ENCODE measurements around the gene WDR18.

Gene WDR18

GRCh38 chr19:988081-988480 lies 3.9 kb downstream of the WDR18 start:
- Histone ChIP-seq H3K27me3 (replicated peaks; ENCODE audit: control insufficient read depth, insufficient read depth, low read length) (no peaks in the 10 kb centered on the region), H3K36me3 (ENCODE audit: control insufficient read depth, insufficient read depth, low read length) (peaks cover 19% of the 10 kb centered on the region), H3K4me3 (replicated peaks; ENCODE audit: low read depth, low read length) (no peak overlapping the region)
- DNase-seq (ENCODE audit: extremely low read depth, insufficient read length): no peak
- no peak for TF ChIP-seq CTCF (IDR thresholded peaks at IDR 0.05; ENCODE audit: insufficient read depth, low read length, poor library complexity, severe bottlenecking)

- TF ChIP-seq CTCF (IDR thresholded peaks at IDR 0.05; ENCODE audit: insufficient read depth, low read length, poor library complexity, severe bottlenecking): no peak
- peaks cover 20% of the 10 kb centered on the region for H3K36me3 ChIP-seq (ENCODE audit: control insufficient read depth, insufficient read depth, low read length)
These were observed 4.4 kb downstream of the WDR18 start for GRCh38 chr19:988510-988909.

GRCh38 chr19:989381-990081 lies 5.4 kb downstream of the WDR18 start:
- DNase-seq (ENCODE audit: extremely low read depth, insufficient read length): no peak
- Histone ChIP-seq H3K36me3 (ENCODE audit: control insufficient read depth, insufficient read depth, low read length) (peaks cover 20% of the 10 kb centered on the region), H3K4me3 (replicated peaks; ENCODE audit: low read depth, low read length) (no peak overlapping the region), H3K27me3 (replicated peaks; ENCODE audit: control insufficient read depth, insufficient read depth, low read length) (no peaks in the 10 kb centered on the region)
- peak; percentile 10 for TF ChIP-seq CTCF (IDR thresholded peaks at IDR 0.05; ENCODE audit: insufficient read depth, low read length, poor library complexity, severe bottlenecking)

More at GRCh38 chr19:988510-988909, 4.4 kb downstream of the WDR18 start:
- Histone ChIP-seq H3K27me3 (replicated peaks; ENCODE audit: control insufficient read depth, insufficient read depth, low read length) (no peaks in the 10 kb centered on the region), H3K4me3 (replicated peaks; ENCODE audit: low read depth, low read length) (no peak overlapping the region)
- no peak for DNase-seq (ENCODE audit: extremely low read depth, insufficient read length)

GRCh38 chr19:990119-990571 lies 6.0 kb downstream of the WDR18 start:
- no peak for TF ChIP-seq CTCF (IDR thresholded peaks at IDR 0.05; ENCODE audit: insufficient read depth, low read length, poor library complexity, severe bottlenecking)
- peaks cover 20% of the 10 kb centered on the region for H3K36me3 ChIP-seq (ENCODE audit: control insufficient read depth, insufficient read depth, low read length)
- no peak for DNase-seq (ENCODE audit: extremely low read depth, insufficient read length)
- no peak overlapping the region for H3K4me3 ChIP-seq (replicated peaks; ENCODE audit: low read depth, low read length)
- no peaks in the 10 kb centered on the region for H3K27me3 ChIP-seq (replicated peaks; ENCODE audit: control insufficient read depth, insufficient read depth, low read length)

- peaks cover 20% of the 10 kb centered on the region for H3K36me3 ChIP-seq (ENCODE audit: control insufficient read depth, insufficient read depth, low read length)
- no peak for DNase-seq (ENCODE audit: extremely low read depth, insufficient read length)
- no peak for TF ChIP-seq CTCF (IDR thresholded peaks at IDR 0.05; ENCODE audit: insufficient read depth, low read length, poor library complexity, severe bottlenecking)
- H3K4me3 ChIP-seq (replicated peaks; ENCODE audit: low read depth, low read length): no peak overlapping the region
- no peaks in the 10 kb centered on the region for H3K27me3 ChIP-seq (replicated peaks; ENCODE audit: control insufficient read depth, insufficient read depth, low read length)
These were observed 6.6 kb downstream of the WDR18 start for GRCh38 chr19:990746-991145.

All from GM06990 (cell line).